RCC 7860 (cell line): Measurements from ENCODE around the gene NFAM1.

Experiments used
- DNase-seq: peaks from one replicate; pipeline ENCODE4 v3.0.0-alpha.2; 2015; ENCODE audit warnings: low spot score
- FAIRE-seq: peaks from 2 replicates; lab custom pipeline; 2012; peaks lifted over from hg19 to GRCh38; lab: Jason Lieb, UNC

NFAM1 gene

DNA sequence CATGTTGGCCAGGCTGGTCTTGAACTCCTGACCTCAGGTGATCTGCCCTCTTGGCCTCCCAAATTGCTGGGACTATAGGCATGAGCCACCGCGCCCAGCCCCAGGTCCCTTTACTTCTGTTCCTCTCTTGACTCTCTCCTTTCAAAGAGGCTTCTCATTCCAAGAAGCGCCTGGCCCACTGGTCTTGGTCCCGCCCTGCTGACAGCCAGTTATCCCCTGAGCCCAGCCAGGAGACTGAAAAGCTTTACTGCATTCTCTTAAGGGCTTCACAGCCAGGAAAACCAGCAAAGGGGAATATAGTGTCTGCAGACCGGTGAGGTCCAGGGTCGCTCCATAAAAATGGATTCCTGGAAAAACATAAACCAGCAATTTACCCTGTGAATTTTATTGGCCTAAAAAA lies 68.3 kb downstream of the NFAM1 start:
- no peak for DNase-seq
- FAIRE-seq, result no peak

DNA sequence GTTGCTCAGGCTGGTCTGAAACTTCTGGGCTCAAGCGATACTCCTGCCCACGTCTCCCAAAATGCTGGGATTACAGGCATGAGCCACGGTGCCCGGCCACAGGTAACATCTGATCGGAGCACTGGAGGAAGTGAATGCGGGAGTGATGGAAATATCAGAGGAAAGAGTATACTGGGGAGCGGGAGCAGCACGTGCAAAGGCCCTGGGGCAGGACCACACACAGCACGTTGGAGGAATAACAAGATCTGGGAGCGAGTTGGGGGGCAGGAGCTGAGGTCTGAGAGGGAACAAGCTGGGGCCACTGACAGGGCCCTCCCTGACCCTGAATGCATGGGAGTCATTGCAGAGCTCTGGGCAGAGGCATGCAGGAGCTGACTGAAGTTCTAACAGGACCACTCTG lies 70.7 kb downstream of the NFAM1 start:
- FAIRE-seq (no peak), DNase-seq (no peak)

DNA sequence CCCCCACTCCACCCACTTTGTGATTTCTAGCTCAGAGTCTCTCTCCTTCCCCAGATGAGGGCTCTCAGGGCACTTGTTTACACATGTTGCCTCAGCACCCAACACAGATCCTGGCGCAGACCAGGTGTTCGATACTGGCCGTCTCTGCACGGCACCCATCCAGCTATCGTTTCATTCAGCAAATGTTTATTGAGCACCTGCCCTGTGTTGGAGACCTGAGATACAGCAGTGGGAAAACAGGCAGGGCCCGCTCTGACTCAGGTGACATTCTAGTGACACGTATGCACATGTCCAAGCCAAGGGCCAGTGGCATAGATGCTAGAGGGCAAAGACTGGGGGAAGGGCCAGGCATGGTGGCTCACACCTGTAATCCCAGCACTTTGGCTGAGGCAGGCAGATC lies 71.9 kb downstream of the NFAM1 start:
- DNase-seq, result no peak
- no peak for FAIRE-seq

DNA sequence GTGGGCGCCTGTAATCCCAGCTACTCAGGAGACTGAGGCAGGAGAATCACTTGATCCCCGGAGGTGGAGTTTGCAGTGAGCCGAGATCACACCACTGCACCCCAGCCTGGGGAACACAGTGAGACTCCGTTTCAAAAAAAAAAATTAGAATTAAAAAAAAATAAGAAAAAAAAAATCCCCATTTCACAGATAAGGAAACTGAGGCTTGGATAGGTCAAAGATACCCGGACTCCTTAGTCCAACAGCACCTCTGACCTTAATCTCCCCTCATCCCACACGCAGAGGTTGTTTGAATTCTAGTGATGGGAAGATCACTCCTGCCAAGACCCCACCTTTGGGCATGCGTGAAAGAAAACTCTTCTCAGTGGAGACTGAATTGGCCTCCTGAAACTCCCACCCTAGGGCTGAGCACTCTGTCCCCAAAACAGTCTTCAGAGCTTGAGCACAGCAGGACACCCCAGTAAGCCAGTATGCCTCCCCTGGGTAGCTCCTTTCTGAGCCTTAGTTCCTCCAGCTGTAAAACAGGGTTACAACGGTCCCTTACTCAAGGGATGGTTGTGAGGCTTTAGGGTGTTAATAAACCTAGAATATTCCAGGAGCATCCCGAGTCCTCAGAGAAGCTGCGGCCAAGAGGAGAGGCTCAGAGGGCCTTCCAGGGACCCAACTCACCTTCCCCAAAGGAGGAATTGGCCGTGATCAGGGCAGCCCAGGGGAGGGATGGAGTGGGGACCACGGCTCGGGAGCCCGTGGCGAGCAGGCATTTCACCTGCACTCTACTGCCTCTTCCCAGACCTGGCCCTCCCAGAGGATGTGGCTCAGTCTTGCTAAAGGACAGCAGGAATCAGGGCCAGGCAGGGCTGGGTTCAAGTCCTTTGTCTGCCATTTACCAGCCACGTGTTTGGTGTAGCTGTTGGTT lies 73.3 kb downstream of the NFAM1 start:
- no peak for FAIRE-seq
- no peak for DNase-seq

DNA sequence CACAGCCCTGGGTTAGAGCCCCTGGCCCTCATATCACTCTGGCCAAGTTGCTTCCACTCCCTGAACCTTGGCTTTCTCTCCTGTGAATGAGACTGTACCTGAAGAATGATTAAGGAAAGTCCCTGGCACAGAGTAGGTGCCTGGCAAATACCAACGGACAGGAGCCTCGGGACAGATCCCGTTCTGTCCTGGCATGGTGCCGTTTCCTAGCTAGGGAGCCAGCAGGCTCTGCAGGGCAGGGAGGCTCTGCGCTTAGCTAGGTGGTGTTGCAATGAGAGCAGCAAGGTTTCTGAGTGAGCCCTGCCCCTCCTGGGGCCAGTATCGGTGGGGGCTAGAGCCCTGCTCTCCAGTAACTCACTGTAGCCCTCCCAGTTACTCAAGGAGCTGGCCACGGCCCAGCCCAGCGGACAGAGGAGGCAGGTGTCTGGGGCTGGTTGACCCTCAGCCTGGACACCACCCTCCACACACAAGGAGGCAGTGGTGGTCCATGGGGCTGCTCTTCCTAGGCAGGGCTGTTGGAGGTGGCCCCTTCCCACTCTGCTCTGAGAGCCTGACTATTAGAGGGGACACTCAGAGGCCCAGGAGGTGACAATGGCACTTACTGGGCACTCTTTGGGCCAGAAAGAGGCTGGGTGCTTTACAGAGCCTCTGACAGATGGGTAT lies 74.4 kb downstream of the NFAM1 start:
- no peak for FAIRE-seq
- DNase-seq, result no peak

DNA sequence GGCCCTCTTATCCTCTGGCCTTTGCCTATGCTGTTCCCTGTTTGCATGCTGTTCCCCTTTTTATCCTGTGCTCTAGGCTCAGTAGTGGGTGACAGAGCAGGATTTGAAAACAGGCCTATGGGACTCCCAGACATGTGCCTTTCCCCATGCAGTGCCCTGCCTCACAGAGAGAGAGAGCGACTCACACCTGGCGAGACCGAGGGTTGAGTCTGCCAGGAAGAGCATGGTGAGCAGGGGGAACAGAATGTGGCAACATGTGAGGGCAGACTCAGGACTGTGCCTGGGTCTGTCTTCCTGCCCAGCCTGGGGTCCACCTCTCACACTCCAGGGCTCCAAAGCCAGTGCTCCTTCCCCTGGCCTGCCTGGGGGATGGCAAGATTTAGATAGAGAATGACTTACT lies 75.0 kb downstream of the NFAM1 start:
- FAIRE-seq (no peak), DNase-seq (no peak)

DNA sequence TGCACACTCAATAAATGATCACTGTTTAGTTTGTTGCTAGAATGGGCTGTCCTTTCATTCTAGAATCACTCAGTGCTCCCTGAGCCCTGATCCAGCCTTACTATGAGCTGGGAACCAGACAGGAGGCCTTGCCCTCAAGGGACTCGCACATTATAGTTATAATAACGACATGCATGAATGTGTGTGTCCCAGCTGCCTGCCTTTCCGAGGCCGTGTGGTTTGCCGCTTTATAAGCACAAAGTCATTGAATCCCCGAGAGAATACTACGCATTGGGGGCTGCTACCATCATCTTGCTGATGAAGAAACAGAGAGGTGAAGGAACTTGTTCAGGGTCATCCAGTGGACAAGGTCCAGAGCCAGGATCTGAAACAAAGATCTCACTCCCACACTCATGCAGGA lies 75.7 kb downstream of the NFAM1 start:
- FAIRE-seq (no peak), DNase-seq (no peak)

DNA sequence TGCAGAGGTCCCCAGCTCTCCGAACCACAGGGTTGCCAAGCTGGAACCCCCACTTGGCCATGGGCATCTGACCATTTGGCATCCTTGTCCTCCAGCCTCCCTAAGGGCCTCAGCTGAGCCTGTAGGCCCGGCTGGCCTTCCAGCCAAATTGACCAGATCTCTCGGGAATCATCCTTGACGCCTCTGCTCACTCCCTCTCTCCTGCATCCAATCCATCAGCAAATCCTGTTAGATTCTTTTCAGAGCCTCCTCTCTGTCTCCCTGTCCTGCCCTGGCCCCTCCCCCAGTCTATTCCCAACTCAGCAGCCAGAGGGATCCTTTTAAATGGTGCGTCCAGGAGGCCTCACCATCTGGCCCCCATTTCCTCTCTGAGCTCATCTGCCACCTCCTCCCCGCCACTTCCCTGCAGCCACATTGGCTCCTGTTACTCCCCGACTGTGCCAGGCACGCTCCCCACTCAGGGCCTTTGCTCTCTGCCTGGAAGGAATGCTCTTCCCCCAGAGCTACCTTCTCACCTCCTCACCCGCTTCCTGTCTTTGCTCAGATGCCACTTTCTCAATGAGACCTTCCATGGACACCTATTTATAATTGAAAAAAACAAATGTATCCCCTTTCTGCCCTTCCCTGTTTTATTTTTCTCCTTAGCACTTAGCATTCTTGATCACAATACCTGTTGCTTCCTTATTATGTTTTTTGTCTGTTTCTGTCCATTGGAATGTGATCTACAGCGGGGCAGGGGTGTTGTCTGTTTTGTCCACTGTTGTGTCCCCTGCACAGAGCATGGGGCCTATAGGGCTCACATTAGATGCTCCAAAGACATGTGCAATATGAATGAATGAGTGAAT lies 78.1 kb downstream of the NFAM1 start:
- DNase-seq (no peak), FAIRE-seq (no peak)

DNA sequence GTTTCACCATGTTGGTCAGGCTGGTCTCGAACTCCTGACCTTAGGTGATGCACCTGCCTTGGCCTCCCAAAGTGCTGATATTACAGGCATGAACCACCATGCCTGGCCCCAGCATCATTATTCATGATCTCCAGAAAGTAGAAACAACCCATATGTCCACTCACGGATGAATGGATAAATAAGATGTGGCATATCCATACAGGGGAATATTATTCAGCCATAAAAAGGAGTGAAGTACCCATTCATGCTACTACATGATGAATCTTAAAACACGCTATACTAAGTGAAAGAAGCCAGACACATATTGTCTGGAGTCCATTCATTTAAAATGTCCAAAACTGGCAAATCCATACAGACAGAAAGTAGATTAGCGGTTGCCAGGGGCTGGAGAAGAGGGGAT lies 81.8 kb downstream of the NFAM1 start:
- FAIRE-seq (no peak), DNase-seq (no peak)

DNA sequence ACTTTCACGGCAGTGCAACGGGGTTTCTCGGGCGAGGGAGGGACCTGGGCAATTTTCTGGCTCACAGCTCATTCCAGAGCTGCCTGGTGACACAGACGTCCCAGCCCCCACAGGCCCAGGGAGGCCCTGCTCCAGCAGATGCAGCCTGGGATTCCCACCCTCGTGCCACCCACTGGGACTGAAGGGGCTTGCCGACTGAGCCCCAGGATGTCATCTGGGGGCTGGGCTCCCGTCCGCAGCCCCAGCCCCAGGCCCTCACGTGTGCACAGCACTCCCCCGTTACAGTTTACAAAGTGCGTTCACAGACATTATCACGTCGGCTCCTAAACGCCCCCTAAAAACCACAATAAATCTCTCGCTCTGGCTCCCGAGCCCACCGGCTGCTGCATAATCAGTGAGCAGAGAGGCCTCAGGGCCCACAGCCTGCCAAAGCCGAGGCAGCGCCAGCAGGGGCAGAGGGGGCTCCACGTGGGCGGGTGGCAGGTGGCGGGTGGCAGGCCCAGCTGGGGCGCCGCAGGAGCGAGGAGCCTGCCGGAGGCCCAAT lies 84.8 kb downstream of the NFAM1 start:
- DNase-seq, result no peak
- FAIRE-seq, result no peak

DNA sequence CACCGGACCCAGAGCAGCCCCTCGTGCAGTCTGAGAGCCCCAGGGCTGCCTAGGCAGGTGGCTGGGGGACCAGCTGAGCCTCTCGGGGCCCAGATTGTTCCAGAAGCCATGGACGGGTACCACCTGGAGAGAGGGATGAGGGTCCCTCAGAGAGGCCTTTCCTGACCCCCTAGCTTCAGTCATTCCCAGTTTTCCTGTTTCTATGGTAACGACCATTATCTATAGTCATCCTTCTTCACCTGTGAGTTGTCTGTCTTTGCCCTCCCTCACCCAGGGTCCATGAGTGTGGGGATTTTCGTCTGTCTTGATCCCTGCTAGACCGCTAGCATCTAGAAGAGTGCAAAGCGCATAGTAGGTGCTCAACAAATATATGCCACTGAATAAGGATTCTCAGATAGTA lies 85.5 kb downstream of the NFAM1 start:
- DNase-seq (no peak), FAIRE-seq (no peak)

DNA sequence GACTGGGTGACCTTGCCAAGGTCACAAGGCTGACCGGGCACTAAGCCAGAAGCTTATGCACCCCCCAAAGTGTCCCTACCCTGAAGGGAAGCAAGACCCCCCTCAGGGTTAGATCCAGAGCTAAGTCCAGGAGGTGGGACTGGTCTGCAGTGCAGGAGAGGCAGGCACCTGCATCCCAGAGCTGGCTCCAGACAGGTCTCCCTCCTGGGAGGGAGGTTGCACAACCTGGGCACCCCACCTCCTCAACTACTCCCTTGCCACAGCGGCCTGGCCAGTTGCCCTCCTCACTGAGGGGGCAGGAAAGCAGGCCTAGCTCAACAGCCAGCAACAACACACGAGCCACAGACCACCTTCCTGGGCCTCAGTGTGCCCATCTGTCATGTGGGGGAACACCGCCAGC lies 86.7 kb downstream of the NFAM1 start:
- no peak for FAIRE-seq
- DNase-seq, result no peak

DNA sequence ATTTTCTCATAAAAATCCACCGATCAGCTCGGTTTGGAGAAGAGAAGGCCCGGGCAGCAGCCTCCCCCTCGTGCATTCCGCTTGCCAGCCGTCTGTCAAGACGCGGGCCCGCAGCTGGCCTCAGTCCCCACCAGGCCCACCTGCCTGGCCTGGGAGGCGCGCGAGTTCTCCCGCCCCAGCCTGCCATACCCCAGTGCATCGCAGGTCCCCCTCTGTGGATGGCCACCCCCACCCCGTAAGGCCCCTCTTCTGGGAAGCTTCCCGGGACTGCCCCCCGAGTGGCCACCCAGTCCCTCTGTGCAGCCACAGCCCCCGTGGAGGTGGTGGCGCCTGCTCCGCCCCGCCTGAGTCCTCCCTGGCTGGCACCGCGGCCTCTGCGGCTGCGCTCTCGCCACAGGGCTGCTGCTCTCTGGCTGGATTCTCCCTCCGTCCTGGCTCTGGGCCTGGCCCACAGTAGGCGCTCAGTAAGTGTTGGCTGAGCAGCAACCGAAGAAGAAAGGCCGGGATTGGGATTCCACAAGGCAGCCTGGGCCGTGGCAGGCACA lies 87.8 kb downstream of the NFAM1 start:
- FAIRE-seq (no peak), DNase-seq (no peak)

DNA sequence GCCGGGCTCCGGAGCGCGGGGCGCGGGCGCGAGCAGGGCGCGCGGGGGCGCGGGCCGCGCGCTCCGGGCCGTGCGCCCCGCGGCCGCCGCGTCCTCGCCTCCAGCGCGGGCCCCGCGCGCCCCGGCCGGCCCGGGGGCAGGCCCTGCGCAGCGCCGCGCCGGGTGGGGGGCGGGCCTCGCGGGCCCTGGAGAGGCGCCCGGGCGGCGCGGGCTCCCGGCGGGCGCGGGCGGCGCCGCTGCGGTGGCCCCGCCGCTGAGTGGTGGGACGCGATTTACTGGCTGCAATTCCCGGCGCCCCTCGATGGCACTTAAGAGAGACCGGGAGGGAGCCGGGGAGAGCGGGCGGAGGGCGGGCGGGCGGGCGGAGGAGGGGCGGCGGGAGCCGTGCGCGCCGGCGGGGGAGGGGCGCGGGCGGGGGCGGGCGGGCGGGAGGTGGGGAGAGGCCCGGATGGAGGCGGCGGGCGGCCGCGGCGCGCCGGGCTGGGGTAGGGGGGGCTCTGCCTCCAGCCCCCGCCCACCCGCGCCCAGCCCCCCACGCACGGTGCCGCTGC lies 88.6 kb downstream of the NFAM1 start:
- DNase-seq (no peak), FAIRE-seq (no peak)

DNA sequence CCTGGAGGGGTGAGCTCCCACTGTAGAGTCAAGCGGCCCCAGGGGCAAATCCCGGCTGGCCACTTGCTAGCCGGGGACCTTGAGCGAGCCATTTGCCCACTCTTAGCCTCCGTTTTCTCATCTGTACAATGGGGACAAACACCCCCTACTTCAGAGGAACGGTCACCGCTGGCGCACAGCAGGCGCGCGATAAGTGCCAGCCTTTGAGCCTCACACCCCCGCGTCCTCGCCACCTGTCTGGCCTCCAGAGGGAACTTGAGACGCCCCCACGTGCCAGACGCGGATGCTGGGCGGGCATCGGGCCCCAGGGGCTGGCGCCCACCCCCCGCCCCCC lies 89.1 kb downstream of the NFAM1 start:
- no peak for FAIRE-seq
- no peak for DNase-seq

DNA sequence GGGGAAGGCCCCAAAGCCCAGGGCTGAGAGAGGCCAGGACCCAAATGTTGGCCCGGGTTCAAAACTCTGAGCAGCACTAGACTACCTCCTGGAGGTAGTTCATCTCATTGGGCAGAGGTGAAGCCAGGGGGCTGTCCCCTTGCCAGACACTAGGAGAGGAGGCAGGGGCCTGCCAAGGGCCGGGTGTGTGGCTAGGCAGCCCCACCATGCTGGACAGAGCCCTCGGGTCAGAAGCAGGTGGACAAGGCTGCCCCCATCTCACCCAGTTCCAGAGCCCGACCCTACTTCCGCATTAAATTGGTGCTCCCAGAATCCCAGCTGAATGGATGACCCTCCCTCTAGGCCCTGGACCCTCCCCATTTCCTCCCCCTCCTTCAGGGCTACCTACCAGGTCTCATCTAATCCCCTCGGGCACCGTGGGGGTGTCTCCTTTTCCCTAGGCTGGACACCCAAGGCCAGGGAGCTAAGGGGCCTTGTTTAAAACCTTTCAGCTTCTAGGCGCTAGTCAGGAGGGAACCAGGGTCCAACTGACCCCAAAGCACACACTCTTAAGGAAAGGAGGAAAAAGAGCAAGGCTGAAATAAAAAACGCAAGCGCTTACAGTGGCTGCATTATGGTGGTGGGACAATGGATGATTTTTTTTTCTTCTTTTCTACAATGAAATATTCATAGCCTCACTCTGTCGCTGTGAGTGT lies 89.6 kb downstream of the NFAM1 start:
- no peak for FAIRE-seq

DNA sequence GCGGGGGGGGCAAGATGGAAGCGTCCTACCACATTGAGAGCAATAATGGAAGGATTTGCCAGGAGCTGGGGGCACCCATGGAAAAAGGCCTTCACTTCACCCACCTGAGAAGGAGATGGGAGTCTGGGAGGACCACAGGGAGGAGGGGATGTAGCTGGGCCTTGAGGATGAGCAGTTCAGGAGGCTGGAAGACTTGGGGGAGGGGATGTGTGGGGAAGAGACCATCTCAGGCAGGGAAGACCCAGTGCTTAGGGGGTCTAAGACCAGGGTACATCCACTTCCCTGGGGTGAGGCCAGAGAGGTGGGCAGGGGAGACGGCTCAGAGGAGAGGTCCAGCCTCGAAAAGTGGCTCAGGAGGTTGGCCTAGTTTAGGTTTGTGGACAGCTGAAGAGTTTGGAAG lies 90.4 kb downstream of the NFAM1 start:
- FAIRE-seq, result no peak
- no peak for DNase-seq

More for the DNA sequence above, 89.6 kb downstream of the NFAM1 start:
- DNase-seq, result no peak

DNA sequence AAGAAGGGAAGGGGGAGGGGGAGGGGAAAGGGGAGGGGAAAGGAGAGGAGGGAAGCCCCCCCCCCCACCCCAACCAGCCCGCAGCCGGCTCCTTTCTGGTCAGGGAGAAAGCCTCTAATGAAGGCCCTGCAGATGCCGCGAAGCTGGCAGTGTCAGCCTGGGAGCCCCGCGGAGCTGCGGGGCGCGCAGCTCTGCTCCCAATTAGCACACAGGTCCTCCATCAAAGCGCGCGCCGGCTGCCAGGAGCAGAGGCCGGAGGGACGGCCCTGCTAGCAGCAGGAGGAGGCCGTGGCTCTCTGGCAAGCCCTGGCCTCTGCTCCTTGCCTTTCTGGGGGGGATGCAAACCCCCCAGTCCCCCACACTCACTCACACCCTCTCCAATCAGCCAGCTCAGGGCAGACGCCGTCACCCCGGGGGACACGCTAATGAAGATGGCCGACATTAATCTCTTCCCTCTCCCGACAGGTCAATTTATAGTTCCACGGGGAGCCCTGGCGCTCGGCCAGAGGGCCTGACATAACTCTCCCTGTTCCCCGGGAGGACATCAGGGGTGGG lies 91.3 kb downstream of the NFAM1 start:
- DNase-seq (no peak), FAIRE-seq (no peak)

DNA sequence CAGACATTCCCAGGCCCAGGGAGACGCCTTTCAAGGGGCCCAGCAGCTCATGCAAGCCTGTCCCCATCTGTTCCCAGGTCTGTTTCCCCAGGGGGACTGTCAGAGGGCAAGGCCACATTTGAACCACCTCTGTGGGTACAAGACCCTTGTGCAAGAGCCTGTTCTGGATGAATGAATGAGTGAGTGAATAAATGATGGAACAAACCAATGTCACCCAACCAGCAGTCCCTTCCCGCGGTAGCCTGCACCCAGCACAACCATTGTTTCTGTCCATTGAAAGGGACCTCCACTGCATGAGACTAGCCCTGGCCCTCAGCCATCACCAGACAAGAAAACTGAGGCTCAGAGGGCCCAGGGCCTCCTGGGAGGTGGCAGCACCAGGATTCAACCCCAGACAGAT lies 92.1 kb downstream of the NFAM1 start:
- FAIRE-seq (no peak), DNase-seq (no peak)

DNA sequence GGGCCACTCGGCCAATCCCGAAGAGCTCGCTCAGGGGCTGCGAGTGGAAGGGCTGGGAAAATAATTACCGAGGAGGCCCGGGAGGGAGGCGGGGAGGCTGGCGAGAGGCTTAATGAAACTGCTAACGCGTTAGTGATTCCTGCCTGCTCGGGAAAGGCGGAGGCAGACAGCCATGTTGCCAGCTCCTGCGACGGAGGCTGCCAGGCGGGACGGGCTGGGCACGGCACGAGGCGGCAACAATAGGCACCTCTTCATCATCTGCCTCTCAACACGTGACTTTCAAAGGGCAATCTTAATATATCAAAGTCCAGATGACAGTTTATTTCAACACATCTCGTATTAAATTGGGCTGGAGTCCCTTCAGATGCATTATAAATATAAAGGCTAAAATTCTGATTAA lies 93.7 kb downstream of the NFAM1 start:
- DNase-seq (no peak), FAIRE-seq (no peak)
